ENCODE results near the gene SPIRE1. TPM values are rescaled to one million over a fixed set of nuclear protein-coding genes. Genes with fewer than 3 reads are reported as not detected.

Gene SPIRE1
- total RNA-seq, 2 donors from 2014 or later = 14.2 to 17.2 TPM

DNA sequence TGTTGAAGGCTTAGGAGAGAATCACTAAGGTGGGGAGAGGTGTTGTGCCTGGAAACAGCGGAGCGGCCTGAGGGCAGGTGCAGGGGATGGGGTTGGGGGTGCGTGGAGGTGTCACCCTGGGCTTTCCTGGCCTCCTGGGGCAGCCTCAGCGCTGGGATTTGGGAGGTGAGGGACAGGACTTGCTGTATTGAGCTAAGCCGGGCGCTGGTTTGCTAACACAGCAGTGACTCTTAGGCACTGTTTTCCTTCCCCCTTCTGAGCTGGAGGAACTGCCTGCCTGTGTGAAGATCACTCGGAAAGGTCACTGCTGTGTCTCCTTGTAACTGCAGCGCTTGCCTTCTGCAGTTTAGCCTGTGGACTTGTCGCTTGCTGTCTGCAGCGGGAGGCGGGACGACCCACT lies 229.0 kb downstream of the SPIRE1 start:
- no peaks in the 10 kb centered on the region for H3K9me3 ChIP-seq (ENCODE audit: control insufficient read depth, low read length)
- peaks cover 5% of the 10 kb centered on the region for H3K36me3 ChIP-seq (ENCODE audit: control insufficient read depth, insufficient read depth, low read length)
- Mint-ChIP-seq H3K4me1 (no peaks in the 10 kb centered on the region), H3K27ac (no peak overlapping the region), H3K9me3 (no peaks in the 10 kb centered on the region), H3K36me3 (ENCODE audit: low read depth) (peaks cover 6% of the 10 kb centered on the region), H3K4me3 (no peak overlapping the region), H3K27me3 (ENCODE audit: insufficient read depth) (no peaks in the 10 kb centered on the region)
- WGBS, 2 experiments (ENCODE audit: insufficient coverage in 1 of 2, insufficient read length in 1 of 2) = 84 to 86% methylated on average over 11 to 12 of the region's 12 CpGs
- no peak overlapping the region for H3K9ac ChIP-seq (ENCODE audit: extremely low read depth, low read length, poor library complexity, severe bottlenecking)
- no peak overlapping the region for H3K27ac ChIP-seq (ENCODE audit: low read depth, low read length)
- TF ChIP-seq, protein P1, sequence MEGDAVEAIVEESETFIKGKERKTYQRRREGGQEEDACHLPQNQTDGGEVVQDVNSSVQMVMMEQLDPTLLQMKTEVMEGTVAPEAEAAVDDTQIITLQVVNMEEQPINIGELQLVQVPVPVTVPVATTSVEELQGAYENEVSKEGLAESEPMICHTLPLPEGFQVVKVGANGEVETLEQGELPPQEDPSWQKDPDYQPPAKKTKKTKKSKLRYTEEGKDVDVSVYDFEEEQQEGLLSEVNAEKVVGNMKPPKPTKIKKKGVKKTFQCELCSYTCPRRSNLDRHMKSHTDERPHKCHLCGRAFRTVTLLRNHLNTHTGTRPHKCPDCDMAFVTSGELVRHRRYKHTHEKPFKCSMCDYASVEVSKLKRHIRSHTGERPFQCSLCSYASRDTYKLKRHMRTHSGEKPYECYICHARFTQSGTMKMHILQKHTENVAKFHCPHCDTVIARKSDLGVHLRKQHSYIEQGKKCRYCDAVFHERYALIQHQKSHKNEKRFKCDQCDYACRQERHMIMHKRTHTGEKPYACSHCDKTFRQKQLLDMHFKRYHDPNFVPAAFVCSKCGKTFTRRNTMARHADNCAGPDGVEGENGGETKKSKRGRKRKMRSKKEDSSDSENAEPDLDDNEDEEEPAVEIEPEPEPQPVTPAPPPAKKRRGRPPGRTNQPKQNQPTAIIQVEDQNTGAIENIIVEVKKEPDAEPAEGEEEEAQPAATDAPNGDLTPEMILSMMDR (conservative IDR thresholded peaks at IDR 0.05) = no peak
- no peaks in the 10 kb centered on the region for H3K27me3 ChIP-seq (ENCODE audit: control insufficient read depth, insufficient read depth, low read length, poor library complexity, severe bottlenecking)
- no peaks in the 10 kb centered on the region for H3K4me1 ChIP-seq (ENCODE audit: control insufficient read depth, insufficient read depth, low read length)
- DNase-seq = no peak
- H3K4me3 ChIP-seq (ENCODE audit: low read length) = no peak overlapping the region

GRCh38 chr18:12426924-12427323 lies 231.0 kb downstream of the SPIRE1 start:
- Histone ChIP-seq H3K9ac (ENCODE audit: extremely low read depth, low read length, poor library complexity, severe bottlenecking) (no peak overlapping the region), H3K27me3 (ENCODE audit: control insufficient read depth, insufficient read depth, low read length, poor library complexity, severe bottlenecking) (no peaks in the 10 kb centered on the region), H3K4me1 (ENCODE audit: control insufficient read depth, insufficient read depth, low read length) (no peaks in the 10 kb centered on the region), H3K27ac (ENCODE audit: low read depth, low read length) (no peak overlapping the region), H3K36me3 (ENCODE audit: control insufficient read depth, insufficient read depth, low read length) (peaks cover 5% of the 10 kb centered on the region), H3K4me3 (ENCODE audit: low read length) (no peak overlapping the region), H3K9me3 (ENCODE audit: control insufficient read depth, low read length) (no peaks in the 10 kb centered on the region)
- no peak for DNase-seq
- Mint-ChIP-seq H3K4me1 (no peaks in the 10 kb centered on the region), H3K27ac (no peak overlapping the region), H3K4me3 (no peak overlapping the region), H3K9me3 (no peaks in the 10 kb centered on the region), H3K27me3 (ENCODE audit: insufficient read depth) (no peaks in the 10 kb centered on the region), H3K36me3 (ENCODE audit: low read depth) (no peaks in the 10 kb centered on the region)
- TF ChIP-seq, protein P1 (conservative IDR thresholded peaks at IDR 0.05) = no peak
- WGBS, 2 experiments (ENCODE audit: insufficient coverage in 1 of 2, insufficient read length in 1 of 2) = 88 to 100% methylated on average over 1 to 3 of the region's 3 CpGs

DNA sequence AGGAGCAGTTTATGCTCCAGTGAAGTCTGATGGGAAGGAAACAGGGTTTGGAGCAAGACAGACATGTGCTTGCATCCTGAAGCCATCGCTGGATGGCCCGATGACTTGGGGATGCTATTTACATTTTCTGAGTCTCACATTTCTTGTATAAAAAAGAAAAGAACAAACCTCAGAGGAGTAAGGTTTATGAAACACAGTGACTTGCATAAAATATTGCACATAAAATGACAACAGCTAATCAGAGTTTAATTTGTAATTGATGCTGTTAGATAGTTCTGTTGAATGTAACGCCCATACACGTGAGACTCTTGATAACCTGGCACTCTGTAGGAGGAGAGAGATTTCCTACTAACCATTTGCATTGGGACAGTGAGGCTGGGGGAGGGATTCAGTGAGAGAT lies 233.7 kb downstream of the SPIRE1 start:
- no peak overlapping the region for H3K4me3 ChIP-seq (ENCODE audit: low read length)
- Mint-ChIP-seq H3K27me3 (ENCODE audit: insufficient read depth) (peaks cover 1% of the 10 kb centered on the region), H3K27ac (no peak overlapping the region), H3K9me3 (no peaks in the 10 kb centered on the region), H3K36me3 (ENCODE audit: low read depth) (no peaks in the 10 kb centered on the region), H3K4me1 (peaks cover 6% of the 10 kb centered on the region), H3K4me3 (no peak overlapping the region)
- no peaks in the 10 kb centered on the region for H3K4me1 ChIP-seq (ENCODE audit: control insufficient read depth, insufficient read depth, low read length)
- TF ChIP-seq, protein P1 (conservative IDR thresholded peaks at IDR 0.05) = no peak
- DNase-seq = no peak
- WGBS, 2 experiments (ENCODE audit: insufficient coverage in 1 of 2, insufficient read length in 1 of 2) = 95 to 100% methylated on average over 1 to 4 of the region's 4 CpGs
- peaks cover 5% of the 10 kb centered on the region for H3K36me3 ChIP-seq (ENCODE audit: control insufficient read depth, insufficient read depth, low read length)
- H3K27me3 ChIP-seq (ENCODE audit: control insufficient read depth, insufficient read depth, low read length, poor library complexity, severe bottlenecking) = no peaks in the 10 kb centered on the region
- H3K9me3 ChIP-seq (ENCODE audit: control insufficient read depth, low read length) = no peaks in the 10 kb centered on the region
- H3K9ac ChIP-seq (ENCODE audit: extremely low read depth, low read length, poor library complexity, severe bottlenecking) = no peak overlapping the region
- no peak overlapping the region for H3K27ac ChIP-seq (ENCODE audit: low read depth, low read length)

All from endodermal cell (in vitro differentiated cells).